ENCODE measurements around the gene SNRPA1. TPM values are rescaled to one million over a fixed set of nuclear protein-coding genes. Genes with fewer than 3 reads are reported as not detected.

Gene SNRPA1
- total and polyA plus RNA-seq, 9 of the 15 experiments (the other 6 are each of a cell fraction or from before 2014, with no cell fraction given), result 62.7 to 245 (median 189) TPM

DNA sequence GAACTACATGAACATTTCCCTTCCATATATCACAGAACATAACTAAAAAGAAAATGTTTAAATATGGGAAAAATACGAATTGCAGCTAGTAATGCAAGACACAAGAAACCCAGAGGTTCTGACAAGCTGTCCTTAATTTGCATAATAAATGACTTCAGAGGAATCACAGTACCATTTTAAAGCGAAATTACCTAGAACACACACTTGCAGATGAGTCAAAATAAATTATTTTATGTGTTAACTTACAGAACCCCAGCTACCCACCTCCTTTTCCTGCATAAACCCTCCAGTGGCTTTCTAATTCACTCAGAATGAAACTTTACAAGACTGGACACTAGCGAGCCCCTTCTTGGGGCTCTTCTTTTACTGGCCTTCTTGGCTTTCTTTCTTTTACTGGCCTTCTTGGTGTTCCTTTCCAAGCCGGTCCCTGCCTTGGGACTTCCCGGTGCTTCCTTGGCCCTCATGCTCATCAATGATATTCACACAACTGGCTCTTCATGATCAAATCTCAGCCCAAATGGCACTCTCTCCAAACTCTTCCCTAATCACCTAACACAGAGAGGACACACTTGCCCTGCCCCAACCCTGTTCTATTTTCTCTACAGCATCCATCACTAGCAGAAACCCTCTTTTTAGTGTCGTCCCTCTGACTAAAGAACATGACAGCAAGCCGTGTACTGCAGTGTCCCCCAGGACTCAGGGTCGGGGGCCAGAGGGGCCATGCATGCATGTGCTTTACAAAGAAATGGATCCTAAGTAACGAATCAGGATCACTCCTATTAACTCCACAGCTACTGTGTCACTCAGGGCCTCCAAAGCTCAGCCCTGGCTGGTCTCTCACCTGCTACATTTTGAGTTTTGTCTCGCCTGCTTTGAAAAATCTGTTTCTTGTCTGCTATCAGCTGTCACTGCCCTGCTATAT, 48.0 kb downstream of the SNRPA1 start (continued):
- TF ChIP-seq, protein P1, sequence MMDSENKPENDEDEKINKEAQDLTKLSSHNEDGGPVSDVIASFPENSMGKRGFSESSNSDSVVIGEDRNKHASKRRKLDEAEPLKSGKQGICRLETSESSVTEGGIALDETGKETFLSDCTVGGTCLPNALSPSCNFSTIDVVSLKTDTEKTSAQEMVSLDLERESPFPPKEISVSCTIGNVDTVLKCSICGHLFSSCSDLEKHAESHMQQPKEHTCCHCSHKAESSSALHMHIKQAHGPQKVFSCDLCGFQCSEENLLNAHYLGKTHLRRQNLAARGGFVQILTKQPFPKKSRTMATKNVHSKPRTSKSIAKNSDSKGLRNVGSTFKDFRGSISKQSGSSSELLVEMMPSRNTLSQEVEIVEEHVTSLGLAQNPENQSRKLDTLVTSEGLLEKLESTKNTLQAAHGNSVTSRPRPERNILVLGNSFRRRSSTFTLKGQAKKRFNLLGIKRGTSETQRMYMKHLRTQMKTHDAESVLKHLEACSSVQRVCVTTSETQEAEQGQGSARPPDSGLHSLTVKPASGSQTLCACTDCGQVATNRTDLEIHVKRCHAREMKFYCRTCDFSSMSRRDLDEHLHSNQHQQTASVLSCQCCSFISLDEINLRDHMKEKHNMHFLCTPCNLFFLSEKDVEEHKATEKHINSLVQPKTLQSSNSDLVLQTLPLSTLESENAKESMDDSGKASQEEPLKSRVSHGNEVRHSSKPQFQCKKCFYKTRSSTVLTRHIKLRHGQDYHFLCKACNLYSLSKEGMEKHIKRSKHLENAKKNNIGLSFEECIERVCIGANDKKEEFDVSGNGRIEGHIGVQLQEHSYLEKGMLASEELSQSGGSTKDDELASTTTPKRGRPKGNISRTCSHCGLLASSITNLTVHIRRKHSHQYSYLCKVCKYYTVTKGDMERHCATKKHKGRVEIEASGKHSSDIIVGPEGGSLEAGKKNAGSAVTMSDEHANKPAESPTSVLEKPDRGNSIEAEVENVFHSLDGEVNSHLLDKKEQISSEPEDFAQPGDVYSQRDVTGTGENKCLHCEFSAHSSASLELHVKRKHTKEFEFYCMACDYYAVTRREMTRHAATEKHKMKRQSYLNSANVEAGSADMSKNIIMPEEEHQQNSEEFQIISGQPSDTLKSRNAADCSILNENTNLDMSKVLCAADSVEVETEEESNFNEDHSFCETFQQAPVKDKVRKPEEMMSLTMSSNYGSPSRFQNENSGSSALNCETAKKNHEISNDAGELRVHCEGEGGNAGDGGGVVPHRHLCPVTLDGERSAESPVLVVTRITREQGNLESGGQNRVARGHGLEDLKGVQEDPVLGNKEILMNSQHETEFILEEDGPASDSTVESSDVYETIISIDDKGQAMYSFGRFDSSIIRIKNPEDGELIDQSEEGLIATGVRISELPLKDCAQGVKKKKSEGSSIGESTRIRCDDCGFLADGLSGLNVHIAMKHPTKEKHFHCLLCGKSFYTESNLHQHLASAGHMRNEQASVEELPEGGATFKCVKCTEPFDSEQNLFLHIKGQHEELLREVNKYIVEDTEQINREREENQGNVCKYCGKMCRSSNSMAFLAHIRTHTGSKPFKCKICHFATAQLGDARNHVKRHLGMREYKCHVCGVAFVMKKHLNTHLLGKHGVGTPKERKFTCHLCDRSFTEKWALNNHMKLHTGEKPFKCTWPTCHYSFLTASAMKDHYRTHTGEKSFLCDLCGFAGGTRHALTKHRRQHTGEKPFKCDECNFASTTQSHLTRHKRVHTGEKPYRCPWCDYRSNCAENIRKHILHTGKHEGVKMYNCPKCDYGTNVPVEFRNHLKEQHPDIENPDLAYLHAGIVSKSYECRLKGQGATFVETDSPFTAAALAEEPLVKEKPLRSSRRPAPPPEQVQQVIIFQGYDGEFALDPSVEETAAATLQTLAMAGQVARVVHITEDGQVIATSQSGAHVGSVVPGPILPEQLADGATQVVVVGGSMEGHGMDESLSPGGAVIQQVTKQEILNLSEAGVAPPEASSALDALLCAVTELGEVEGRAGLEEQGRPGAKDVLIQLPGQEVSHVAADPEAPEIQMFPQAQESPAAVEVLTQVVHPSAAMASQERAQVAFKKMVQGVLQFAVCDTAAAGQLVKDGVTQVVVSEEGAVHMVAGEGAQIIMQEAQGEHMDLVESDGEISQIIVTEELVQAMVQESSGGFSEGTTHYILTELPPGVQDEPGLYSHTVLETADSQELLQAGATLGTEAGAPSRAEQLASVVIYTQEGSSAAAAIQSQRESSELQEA (IDR thresholded peaks at IDR 0.05; ENCODE audit: low read depth), result no peak
- no peak for TF ChIP-seq RBM34 (IDR thresholded peaks at IDR 0.05; ENCODE audit: borderline replicate concordance, insufficient read depth, low read length)

Measured in K562 (cell line).